NT2/D1 (cell line): ENCODE data around the gene KLHL17.

Experiments
- YY1 ChIP-seq: IDR thresholded peaks from 2 replicates; pipeline ENCODE4 v1.6.1; 2011; ENCODE audit not compliant: insufficient read length, insufficient read depth
- ZNF274 ChIP-seq: IDR thresholded peaks from 2 replicates; pipeline ENCODE4 v1.6.1; 2011; ENCODE audit warnings: mild to moderate bottlenecking, low read depth, low read length

- TF ChIP-seq ZNF274 (no peak), YY1 (no peak)
These were observed 51.1 kb downstream of the KLHL17 start for GRCh38 chr1:1011396-1011949.
